HepG2 (cell line): ENCODE results near the gene NEURL1B. TPM values are rescaled to one million over a fixed set of nuclear protein-coding genes. Genes with fewer than 3 reads are reported as not detected.

Source experiments
- ATAC-seq: fragments of 200-7000 bp; cut with Tn5 transposase; 3 replicates; pipeline ENCODE4 v1.9.1; 2020; ENCODE audit warnings: mild to moderate bottlenecking, moderate library complexity
- BruUV-seq: library from RNA; stranded (reverse); fragments of 400-500 nt; replicated peaks from 2 replicates; lab custom pipeline; 2021; lab: Mats Ljungman, UMichigan
- CTCF ChIA-PET: fragments of 300-600 bp; formaldehyde crosslinking; extraction: SDS; loops from one replicate; lab custom pipeline; 2021; ENCODE audit warnings: low total read pairs, inconsistent platforms, low intra/inter-chr PET ratio; lab: Yijun Ruan, JAX
- POLR2A ChIA-PET: fragments of 350-600 bp; sonication (Branson Sonifier 250); formaldehyde crosslinking; loops from one replicate; lab custom pipeline; 2020; ENCODE audit warnings: antibody characterized with exemption, inconsistent platforms; lab: Yijun Ruan, JAX
- DNase-seq: peaks from one replicate; pipeline ENCODE4 v3.0.0-alpha.2; 2015; ENCODE audit warnings: low spot score
- FAIRE-seq: peaks from 3 replicates; lab custom pipeline; 2011; peaks lifted over from hg19 to GRCh38; lab: Jason Lieb, UNC
- H2AFZ ChIP-seq: one replicate; pipeline ENCODE4 v1.6.1; 2011; ENCODE audit warnings: low read length, inconsistent platforms
- H3K27ac ChIP-seq: fragments of 300-600 bp; 3 replicates; pipeline ENCODE4 v1.8.0; 2011; ENCODE audit warnings: mixed run types, mild to moderate bottlenecking, mixed read lengths, low read length, inconsistent platforms; ENCODE audit not compliant: insufficient read depth; ENCODE audit errors: extremely low read length
- H3K27me3 ChIP-seq, 2 experiments: fragments of 200-600 bp in 1 of 2; 2 replicates in 1 of 2; 3 replicates in 1 of 2; pipeline versions ENCODE4 v1.6.0 to v1.8.0; 2011; ENCODE audit warnings: low read length in 2 of 2, mild to moderate bottlenecking in 2 of 2, moderate library complexity in 2 of 2, inconsistent platforms in 1 of 2; ENCODE audit not compliant: insufficient read depth in 2 of 2, control insufficient read depth in 1 of 2
- H3K36me3 ChIP-seq, 2 experiments: fragments of 200-600 bp in 1 of 2; replicated peaks in 1 of 2; 2 replicates in 1 of 2; 3 replicates in 1 of 2; pipeline versions ENCODE4 v1.5.1 to v1.8.0; 2011; ENCODE audit warnings: low read length in 2 of 2, inconsistent platforms in 1 of 2; ENCODE audit not compliant: insufficient read depth in 2 of 2, control insufficient read depth in 1 of 2
- H3K4me1 ChIP-seq: 2 replicates; pipeline ENCODE4 v1.5.1; 2012; ENCODE audit warnings: low read length, inconsistent platforms; ENCODE audit not compliant: insufficient read depth
- H3K4me2 ChIP-seq: 2 replicates; pipeline ENCODE4 v1.6.0; 2011; ENCODE audit warnings: low read depth, low read length, inconsistent platforms
- H3K4me3 ChIP-seq, 3 experiments: fragments of 200-600 bp in 1 of 3; sonication (generic), shearing (Covaris generic) in 1 of 3; replicated peaks in 1 of 3; 2 replicates each; pipeline ENCODE4 v1.5.1; 2011 to 2016; ENCODE audit warnings: low read length in 3 of 3, inconsistent platforms in 2 of 3, low read depth in 2 of 3, mild to moderate bottlenecking in 2 of 3, control low read depth in 1 of 3, mixed read lengths in 1 of 3; ENCODE audit not compliant: insufficient read depth in 1 of 3
- H3K79me2 ChIP-seq: one replicate; pipeline ENCODE4 v1.6.1; 2011; ENCODE audit warnings: low read length, inconsistent platforms; ENCODE audit not compliant: insufficient read depth
- H3K9ac ChIP-seq: 2 replicates; pipeline ENCODE4 v1.6.0; 2011; ENCODE audit warnings: mild to moderate bottlenecking, low read depth, low read length, inconsistent platforms; ENCODE audit not compliant: insufficient read depth
- H3K9me3 ChIP-seq: 2 replicates; pipeline ENCODE4 v1.5.1; 2012; ENCODE audit warnings: mild to moderate bottlenecking, low read length
- H4K20me1 ChIP-seq: 2 replicates; pipeline ENCODE4 v1.6.0; 2011; ENCODE audit warnings: inconsistent platforms, mild to moderate bottlenecking, low read length, moderate library complexity; ENCODE audit not compliant: insufficient read depth
- CCAR2 ChIP-seq: fragments of 200-400 bp; formaldehyde crosslinking; optimal IDR thresholded peaks from 2 replicates; pipeline ENCODE3; 2018; ENCODE audit warnings: low read depth, mild to moderate bottlenecking, low read length, moderate library complexity
- CHD2 ChIP-seq: IDR thresholded peaks from 2 replicates; pipeline ENCODE4 v1.6.1; 2011; ENCODE audit warnings: low read depth, low read length, improper control_type of control experiment
- GATAD1 ChIP-seq: IDR thresholded peaks from 2 replicates; pipeline ENCODE4 v1.6.1; 2016; ENCODE audit warnings: missing genetic modification reagents, missing compliant biosample characterization
- GTF2F1 ChIP-seq: fragments of 150-350 bp; IDR thresholded peaks from 2 replicates; pipeline ENCODE4 v1.6.1; 2014; ENCODE audit warnings: low read length
- HBP1 ChIP-seq: IDR thresholded peaks from 2 replicates; pipeline ENCODE4 v1.6.1; 2016; ENCODE audit warnings: low read depth, control low read depth
- HNF1B ChIP-seq: sonication (generic); formaldehyde crosslinking; IDR thresholded peaks from 2 replicates; pipeline ENCODE4 v1.5.1; 2020; ENCODE audit warnings: mild to moderate bottlenecking, moderate library complexity, missing genetic modification reagents
- IKZF5 ChIP-seq: IDR thresholded peaks from 2 replicates; pipeline ENCODE4 v1.6.1; 2018; ENCODE audit warnings: missing genetic modification reagents, mild to moderate bottlenecking, missing compliant biosample characterization
- KAT2B ChIP-seq: fragments of 150-350 bp; IDR thresholded peaks from 2 replicates; pipeline ENCODE4 v1.6.1; 2014; ENCODE audit warnings: low read depth, low read length, borderline replicate concordance
- KDM2A ChIP-seq: sonication (generic); formaldehyde crosslinking; IDR thresholded peaks from 2 replicates; pipeline ENCODE4 v1.4.0; 2020; ENCODE audit warnings: low read depth, missing genetic modification reagents, borderline replicate concordance
- NFKBIZ ChIP-seq: IDR thresholded peaks from 2 replicates; pipeline ENCODE4 v1.6.1; 2018; ENCODE audit warnings: missing genetic modification reagents, missing compliant biosample characterization
- ZBTB38 ChIP-seq: sonication (generic); formaldehyde crosslinking; IDR thresholded peaks from 2 replicates; pipeline ENCODE4 v1.5.1; 2020; ENCODE audit warnings: mild to moderate bottlenecking, missing genetic modification reagents
- ZBTB4 ChIP-seq: sonication (generic); formaldehyde crosslinking; IDR thresholded peaks from 2 replicates; pipeline ENCODE4 v1.4.0; 2020; ENCODE audit warnings: missing genetic modification reagents, mild to moderate bottlenecking, borderline replicate concordance
- ZNF281 ChIP-seq: sonication (generic); formaldehyde crosslinking; IDR thresholded peaks from 2 replicates; pipeline ENCODE4 v1.4.0; 2020; ENCODE audit warnings: missing genetic modification reagents, borderline replicate concordance
- ZNF768 ChIP-seq: sonication (generic); formaldehyde crosslinking; IDR thresholded peaks from 2 replicates; pipeline ENCODE4 v1.4.0; 2020; ENCODE audit warnings: missing genetic modification reagents
- ZSCAN21 ChIP-seq: sonication (generic); formaldehyde crosslinking; IDR thresholded peaks from 2 replicates; pipeline ENCODE4 v1.8.0; 2022; ENCODE audit warnings: mild to moderate bottlenecking, missing genetic modification reagents, moderate library complexity, borderline replicate concordance
- WGBS: methylation state at CpG from one replicate; pipeline ENCODE4 v1.1.6; 2017; ENCODE audit warnings: low lambda C conversion rate; 5-methylcytosine and 5-hydroxymethylcytosine counted together
- in situ Hi-C: cut with HindIII; loops from 2 replicates; pipeline ENCODE4 v1.10.0; 2017; ENCODE audit warnings: low pct_unique_long_range_greater_than_20kb; ENCODE audit not compliant: extremely low pct_ligation_motif_present
- intact Hi-C: fragments of 100-400 bp; cut with micrococcal nuclease; formaldehyde crosslinking; loops from one replicate; pipeline ENCODE4 v1.10.0; 2022; ENCODE audit not compliant: unreplicated experiment
- polyA plus RNA-seq, 8 experiments: library from polyadenylated mRNA; depleted of rRNA in 3 of 8; stranded (reverse) in 7 of 8; unstranded in 1 of 8; fragments of >200 nt; fragmentation: Illumina TruSeq in 4 of 8; extraction: Trizol in 4 of 8; gene quantifications; 2 replicates each; pipeline versions ENCODE4 v1.2.1 to v1.2.3, GENCODE V29; 2011 to 2016; ENCODE audit warnings: low read depth in 4 of 8, missing spikeins in 1 of 8, mixed read lengths in 1 of 8; ENCODE audit not compliant: insufficient read depth in 1 of 8
- total RNA-seq, 5 experiments: library from RNA; depleted of rRNA; stranded (reverse); fragments of >200 nt; fragmentation: Illumina TruSeq; extraction: Trizol; gene quantifications; 2 replicates each; pipeline ENCODE4 v1.2.3, GENCODE V29; 2016; ENCODE audit warnings: low read depth in 1 of 5

NEURL1B gene
- total and polyA plus RNA-seq, 2 of the 13 experiments (the other 11 are each of a cell fraction or from before 2014, with no cell fraction given): 0.09 to 0.13 TPM

- peaks cover 47% of the 10 kb centered on the region for H3K4me1 ChIP-seq
- ATAC-seq (no peak), FAIRE-seq (no peak), DNase-seq (no peak)
- BruUV-seq: no TSS peak
- no peak overlapping the region for H2AFZ ChIP-seq
- H3K9me3 ChIP-seq: no peaks in the 10 kb centered on the region
- in situ Hi-C loops: no loop called here
- ChIA-PET CTCF (no interaction called here), POLR2A (no interaction called here)
- no peaks in the 10 kb centered on the region for H4K20me1 ChIP-seq
- H3K9ac ChIP-seq: no peak overlapping the region
- WGBS: 83% methylated on average over 5 of the region's 8 CpGs
- no peaks in the 10 kb centered on the region for H3K36me3 ChIP-seq
- no peaks in the 10 kb centered on the region for H3K79me2 ChIP-seq
- H3K4me2 ChIP-seq: no peak overlapping the region
- intact Hi-C loops: no loop called here
- no peak for TF ChIP-seq KDM2A
- no peak for TF ChIP-seq GATAD1 (CRISPR knock-in tag)
- no peak for TF ChIP-seq CCAR2
- no peak for TF ChIP-seq IKZF5 (CRISPR knock-in tag)
- no peak for TF ChIP-seq NFKBIZ (CRISPR knock-in tag)
- no peak for TF ChIP-seq ZBTB38 (CRISPR knock-in tag)
- TF ChIP-seq GTF2F1: no peak
- no peak for TF ChIP-seq ZSCAN21 (CRISPR knock-in tag)
- no peak for TF ChIP-seq ZBTB4 (CRISPR knock-in tag)
- TF ChIP-seq KAT2B: no peak
- TF ChIP-seq ZNF768 (CRISPR knock-in tag): no peak
- no peak for TF ChIP-seq HNF1B (CRISPR knock-in tag)
- no peak for TF ChIP-seq CHD2
- TF ChIP-seq HBP1 (CRISPR knock-in tag): no peak
- TF ChIP-seq ZNF281 (CRISPR knock-in tag): no peak
- TF ChIP-seq, all 625 proteins: peak for 0
- H3K27me3 ChIP-seq: no peaks in the 10 kb centered on the region
- no peak overlapping the region for H3K27ac ChIP-seq
- no peak overlapping the region for H3K4me3 ChIP-seq
Measured at GRCh38 chr5:172658391-172658790, 17.3 kb downstream of the NEURL1B start.
